HEK293 (cell line): ENCODE results near the gene STOML1.

Experiments used
- CTCF ChIA-PET: fragments of 350-600 bp; formaldehyde crosslinking; extraction: SDS; loops from one replicate; lab custom pipeline; 2021; ENCODE audit warnings: antibody characterized with exemption; lab: Yijun Ruan, JAX
- POLR2A ChIA-PET: fragments of 300-600 bp; formaldehyde crosslinking; extraction: SDS; loops from one replicate; lab custom pipeline; 2020; ENCODE audit warnings: antibody characterized with exemption, inconsistent platforms; lab: Yijun Ruan, JAX
- H3K27ac ChIP-seq: fragments of 200-500 bp; sonication (Bioruptor generic); 2 replicates; pipeline ENCODE4 v1.5.1; 2014; ENCODE audit warnings: low read depth, low read length, control low read depth, inconsistent platforms; ENCODE audit errors: extremely low read depth
- H3K36me3 ChIP-seq, 2 experiments: fragments of 200-500 bp in 1 of 2; sonication (Bioruptor generic) in 1 of 2; 1 replicate in 1 of 2; 2 replicates in 1 of 2; pipeline ENCODE4 v1.5.1; 2014 to 2017; ENCODE audit warnings: inconsistent platforms in 2 of 2, low read length in 2 of 2; ENCODE audit not compliant: control insufficient read depth in 2 of 2, insufficient read depth in 1 of 2
- H3K4me1 ChIP-seq: fragments of 200-500 bp; sonication (Bioruptor generic); 2 replicates; pipeline ENCODE4 v1.5.1; 2014; ENCODE audit warnings: mild to moderate bottlenecking, low read length, inconsistent platforms; ENCODE audit not compliant: control insufficient read depth, insufficient read depth
- H3K4me3 ChIP-seq: 2 replicates; pipeline ENCODE4 v1.5.1; 2011; ENCODE audit warnings: low read depth, mild to moderate bottlenecking, control low read depth, low read length, moderate library complexity
- H3K9me3 ChIP-seq: fragments of 200-500 bp; sonication (Bioruptor generic); 2 replicates; pipeline ENCODE4 v1.5.1; 2014; ENCODE audit warnings: low read depth, low read length, inconsistent platforms; ENCODE audit not compliant: control insufficient read depth, insufficient read depth
- KLF1 ChIP-seq: fragments of 450-650 bp; formaldehyde crosslinking; IDR thresholded peaks from 2 replicates; pipeline ENCODE4 v1.5.1; 2016; ENCODE audit warnings: missing biosample characterization, missing genetic modification characterization
- YY2 ChIP-seq: fragments of 450-650 bp; formaldehyde crosslinking; IDR thresholded peaks from 2 replicates; pipeline ENCODE4 v1.5.1; 2016; ENCODE audit warnings: missing biosample characterization, missing genetic modification characterization
- ZBTB20 ChIP-seq: fragments of 450-650 bp; formaldehyde crosslinking; IDR thresholded peaks from 2 replicates; pipeline ENCODE4 v1.5.1; 2016; ENCODE audit warnings: missing biosample characterization, missing genetic modification characterization
- ZEB2 ChIP-seq: fragments of 450-650 bp; formaldehyde crosslinking; IDR thresholded peaks from 2 replicates; pipeline ENCODE4 v1.5.1; 2016; ENCODE audit warnings: missing biosample characterization, missing genetic modification characterization
- ZNF132 ChIP-seq: fragments of 450-650 bp; formaldehyde crosslinking; IDR thresholded peaks from 2 replicates; pipeline ENCODE4 v1.5.1; 2017; ENCODE audit warnings: missing biosample characterization, missing genetic modification characterization, borderline replicate concordance
- ZNF133 ChIP-seq: fragments of 450-650 bp; formaldehyde crosslinking; IDR thresholded peaks from 2 replicates; pipeline ENCODE4 v1.5.1; 2016; ENCODE audit warnings: missing biosample characterization, missing genetic modification characterization
- ZNF223 ChIP-seq: fragments of 450-650 bp; formaldehyde crosslinking; IDR thresholded peaks from 2 replicates; pipeline ENCODE4 v1.5.1; 2016; ENCODE audit warnings: missing biosample characterization, missing genetic modification characterization
- ZNF23 ChIP-seq: fragments of 450-650 bp; formaldehyde crosslinking; IDR thresholded peaks from 2 replicates; pipeline ENCODE4 v1.5.1; 2016; ENCODE audit warnings: missing biosample characterization, missing genetic modification characterization, borderline replicate concordance
- ZNF311 ChIP-seq: fragments of 450-650 bp; formaldehyde crosslinking; IDR thresholded peaks from 2 replicates; pipeline ENCODE4 v1.5.1; 2017; ENCODE audit warnings: missing biosample characterization, missing genetic modification characterization, borderline replicate concordance
- ZNF423 ChIP-seq: fragments of 450-650 bp; formaldehyde crosslinking; IDR thresholded peaks from 2 replicates; pipeline ENCODE4 v1.5.1; 2016; ENCODE audit warnings: missing biosample characterization, missing genetic modification characterization
- ZSCAN30 ChIP-seq: fragments of 450-650 bp; IDR thresholded peaks from 2 replicates; pipeline ENCODE4 v1.5.1; 2018; ENCODE audit warnings: missing biosample characterization, mild to moderate bottlenecking, missing genetic modification characterization, moderate library complexity
- TF ChIP-seq, protein P1 (sequence below): fragments of 450-650 bp; formaldehyde crosslinking; IDR thresholded peaks from 2 replicates; pipeline ENCODE4 v1.5.1; 2016; ENCODE audit warnings: missing biosample characterization, missing genetic modification characterization
- TF ChIP-seq, protein P2 (sequence below): fragments of 450-650 bp; formaldehyde crosslinking; IDR thresholded peaks from 2 replicates; pipeline ENCODE4 v1.5.1; 2016; ENCODE audit warnings: missing biosample characterization, missing genetic modification characterization
- TF ChIP-seq, protein P3 (sequence below): fragments of 450-650 bp; formaldehyde crosslinking; IDR thresholded peaks from 2 replicates; pipeline ENCODE4 v1.5.1; 2016; ENCODE audit warnings: missing biosample characterization, missing genetic modification characterization
- TF ChIP-seq, protein P4 (sequence below): fragments of 450-650 bp; formaldehyde crosslinking; IDR thresholded peaks from 2 replicates; pipeline ENCODE4 v1.5.1; 2016; ENCODE audit warnings: missing biosample characterization, missing genetic modification characterization, low read depth

The STOML1 gene

DNA sequence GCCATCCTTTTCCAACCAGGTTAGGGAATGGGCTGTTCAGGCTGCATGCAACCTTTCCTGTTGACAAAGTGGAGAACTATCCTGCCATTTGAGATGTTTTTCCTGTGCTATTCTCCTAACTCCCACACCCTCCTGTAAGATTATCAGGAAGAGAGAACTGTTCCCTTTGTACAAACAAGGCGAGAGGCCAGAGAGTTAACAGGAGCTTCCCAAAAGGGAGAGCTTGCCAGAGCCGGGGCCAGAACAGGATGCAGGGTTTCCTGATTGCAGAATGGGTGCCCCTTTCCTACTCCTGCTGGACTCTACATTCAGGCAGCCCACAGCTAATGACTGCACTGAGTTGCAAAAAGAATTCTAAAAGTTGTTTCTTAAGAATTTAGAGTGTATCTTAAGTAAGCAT is 19.5 kb upstream of the STOML1 start:
- POLR2A ChIA-PET = no interaction called here

DNA sequence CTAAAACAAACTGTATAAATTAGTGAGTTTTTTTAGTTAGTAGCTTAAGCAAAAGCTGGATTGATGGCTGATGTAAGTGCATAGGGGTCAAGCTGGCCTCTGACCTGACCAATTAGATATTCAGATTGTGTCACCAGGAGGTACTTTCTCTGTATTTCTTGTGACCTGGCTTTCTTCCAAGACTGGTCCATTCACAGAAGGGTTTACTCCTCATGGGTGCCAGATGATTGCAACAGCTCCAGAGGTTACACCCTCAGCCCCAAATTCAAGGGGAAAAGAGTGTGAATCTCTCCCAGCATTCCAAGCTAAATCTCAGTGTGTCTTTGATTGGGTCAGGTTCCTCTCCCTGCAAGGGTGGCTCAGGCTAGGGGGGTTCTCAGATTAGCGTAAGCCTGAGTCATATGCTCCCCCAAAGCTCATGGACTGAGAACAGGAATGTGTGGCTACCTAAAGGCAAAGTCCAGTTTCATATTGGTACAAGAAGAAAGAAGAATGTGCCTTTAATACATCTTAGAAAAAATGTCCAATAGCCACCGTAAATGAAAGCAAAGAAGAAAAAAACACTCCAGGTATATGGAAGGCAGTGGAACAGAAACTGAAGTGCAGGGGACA is 18.9 kb upstream of the STOML1 start:
- TF ChIP-seq ZSCAN30 = no peak
- no peak for TF ChIP-seq ZNF423
- TF ChIP-seq, protein P1, sequence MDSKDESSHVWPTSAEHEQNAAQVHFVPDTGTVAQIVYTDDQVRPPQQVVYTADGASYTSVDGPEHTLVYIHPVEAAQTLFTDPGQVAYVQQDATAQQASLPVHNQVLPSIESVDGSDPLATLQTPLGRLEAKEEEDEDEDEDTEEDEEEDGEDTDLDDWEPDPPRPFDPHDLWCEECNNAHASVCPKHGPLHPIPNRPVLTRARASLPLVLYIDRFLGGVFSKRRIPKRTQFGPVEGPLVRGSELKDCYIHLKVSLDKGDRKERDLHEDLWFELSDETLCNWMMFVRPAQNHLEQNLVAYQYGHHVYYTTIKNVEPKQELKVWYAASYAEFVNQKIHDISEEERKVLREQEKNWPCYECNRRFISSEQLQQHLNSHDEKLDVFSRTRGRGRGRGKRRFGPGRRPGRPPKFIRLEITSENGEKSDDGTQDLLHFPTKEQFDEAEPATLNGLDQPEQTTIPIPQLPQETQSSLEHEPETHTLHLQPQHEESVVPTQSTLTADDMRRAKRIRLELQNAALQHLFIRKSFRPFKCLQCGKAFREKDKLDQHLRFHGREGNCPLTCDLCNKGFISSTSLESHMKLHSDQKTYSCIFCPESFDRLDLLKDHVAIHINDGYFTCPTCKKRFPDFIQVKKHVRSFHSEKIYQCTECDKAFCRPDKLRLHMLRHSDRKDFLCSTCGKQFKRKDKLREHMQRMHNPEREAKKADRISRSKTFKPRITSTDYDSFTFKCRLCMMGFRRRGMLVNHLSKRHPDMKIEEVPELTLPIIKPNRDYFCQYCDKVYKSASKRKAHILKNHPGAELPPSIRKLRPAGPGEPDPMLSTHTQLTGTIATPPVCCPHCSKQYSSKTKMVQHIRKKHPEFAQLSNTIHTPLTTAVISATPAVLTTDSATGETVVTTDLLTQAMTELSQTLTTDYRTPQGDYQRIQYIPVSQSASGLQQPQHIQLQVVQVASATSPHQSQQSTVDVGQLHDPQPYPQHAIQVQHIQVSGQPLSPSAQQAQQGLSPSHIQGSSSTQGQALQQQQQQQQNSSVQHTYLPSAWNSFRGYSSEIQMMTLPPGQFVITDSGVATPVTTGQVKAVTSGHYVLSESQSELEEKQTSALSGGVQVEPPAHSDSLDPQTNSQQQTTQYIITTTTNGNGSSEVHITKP (tag by site-specific recombination) = peak; percentile 73
- H3K9me3 ChIP-seq = no peaks in the 10 kb centered on the region
- H3K27ac ChIP-seq = no peak overlapping the region
- H3K36me3 ChIP-seq = peaks cover 5 to 21% of the 10 kb centered on the region in 2 experiments
- H3K4me1 ChIP-seq = no peaks in the 10 kb centered on the region
- H3K4me3 ChIP-seq = no peak overlapping the region
- CTCF ChIA-PET = interaction anchor here (0.6 to 1.6 kb wide), 8 partner anchors 17 to 626 kb away, joined by 3 to 5 read pairs (median 4); partner anchors contain the start of gene STOML1
- POLR2A ChIA-PET = interaction anchor here (1.1 kb wide), 1 partner anchor 17 kb away, joined by 7 read pairs; no protein-coding TSS in a partner anchor

More for the DNA sequence above, 19.5 kb upstream of the STOML1 start:
- no peaks in the 10 kb centered on the region for H3K9me3 ChIP-seq
- TF ChIP-seq ZNF133 = no peak
- TF ChIP-seq ZNF223 (tag by site-specific recombination) = no peak
- TF ChIP-seq ZNF132 (tag by site-specific recombination) = no peak
- TF ChIP-seq KLF1 = no peak
- TF ChIP-seq YY2 (tag by site-specific recombination) = no peak
- no peak for TF ChIP-seq ZBTB20 (tag by site-specific recombination)
- TF ChIP-seq, protein P2, sequence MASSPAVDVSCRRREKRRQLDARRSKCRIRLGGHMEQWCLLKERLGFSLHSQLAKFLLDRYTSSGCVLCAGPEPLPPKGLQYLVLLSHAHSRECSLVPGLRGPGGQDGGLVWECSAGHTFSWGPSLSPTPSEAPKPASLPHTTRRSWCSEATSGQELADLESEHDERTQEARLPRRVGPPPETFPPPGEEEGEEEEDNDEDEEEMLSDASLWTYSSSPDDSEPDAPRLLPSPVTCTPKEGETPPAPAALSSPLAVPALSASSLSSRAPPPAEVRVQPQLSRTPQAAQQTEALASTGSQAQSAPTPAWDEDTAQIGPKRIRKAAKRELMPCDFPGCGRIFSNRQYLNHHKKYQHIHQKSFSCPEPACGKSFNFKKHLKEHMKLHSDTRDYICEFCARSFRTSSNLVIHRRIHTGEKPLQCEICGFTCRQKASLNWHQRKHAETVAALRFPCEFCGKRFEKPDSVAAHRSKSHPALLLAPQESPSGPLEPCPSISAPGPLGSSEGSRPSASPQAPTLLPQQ (tag by site-specific recombination) = no peak
- no peak for TF ChIP-seq ZNF311 (tag by site-specific recombination)
- no peak for TF ChIP-seq ZNF23 (tag by site-specific recombination)
- TF ChIP-seq, protein P3, sequence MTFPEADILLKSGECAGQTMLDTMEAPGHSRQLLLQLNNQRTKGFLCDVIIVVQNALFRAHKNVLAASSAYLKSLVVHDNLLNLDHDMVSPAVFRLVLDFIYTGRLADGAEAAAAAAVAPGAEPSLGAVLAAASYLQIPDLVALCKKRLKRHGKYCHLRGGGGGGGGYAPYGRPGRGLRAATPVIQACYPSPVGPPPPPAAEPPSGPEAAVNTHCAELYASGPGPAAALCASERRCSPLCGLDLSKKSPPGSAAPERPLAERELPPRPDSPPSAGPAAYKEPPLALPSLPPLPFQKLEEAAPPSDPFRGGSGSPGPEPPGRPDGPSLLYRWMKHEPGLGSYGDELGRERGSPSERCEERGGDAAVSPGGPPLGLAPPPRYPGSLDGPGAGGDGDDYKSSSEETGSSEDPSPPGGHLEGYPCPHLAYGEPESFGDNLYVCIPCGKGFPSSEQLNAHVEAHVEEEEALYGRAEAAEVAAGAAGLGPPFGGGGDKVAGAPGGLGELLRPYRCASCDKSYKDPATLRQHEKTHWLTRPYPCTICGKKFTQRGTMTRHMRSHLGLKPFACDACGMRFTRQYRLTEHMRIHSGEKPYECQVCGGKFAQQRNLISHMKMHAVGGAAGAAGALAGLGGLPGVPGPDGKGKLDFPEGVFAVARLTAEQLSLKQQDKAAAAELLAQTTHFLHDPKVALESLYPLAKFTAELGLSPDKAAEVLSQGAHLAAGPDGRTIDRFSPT (tag by site-specific recombination) = no peak
- no peak for TF ChIP-seq ZEB2 (tag by site-specific recombination)
- TF ChIP-seq, protein P4, sequence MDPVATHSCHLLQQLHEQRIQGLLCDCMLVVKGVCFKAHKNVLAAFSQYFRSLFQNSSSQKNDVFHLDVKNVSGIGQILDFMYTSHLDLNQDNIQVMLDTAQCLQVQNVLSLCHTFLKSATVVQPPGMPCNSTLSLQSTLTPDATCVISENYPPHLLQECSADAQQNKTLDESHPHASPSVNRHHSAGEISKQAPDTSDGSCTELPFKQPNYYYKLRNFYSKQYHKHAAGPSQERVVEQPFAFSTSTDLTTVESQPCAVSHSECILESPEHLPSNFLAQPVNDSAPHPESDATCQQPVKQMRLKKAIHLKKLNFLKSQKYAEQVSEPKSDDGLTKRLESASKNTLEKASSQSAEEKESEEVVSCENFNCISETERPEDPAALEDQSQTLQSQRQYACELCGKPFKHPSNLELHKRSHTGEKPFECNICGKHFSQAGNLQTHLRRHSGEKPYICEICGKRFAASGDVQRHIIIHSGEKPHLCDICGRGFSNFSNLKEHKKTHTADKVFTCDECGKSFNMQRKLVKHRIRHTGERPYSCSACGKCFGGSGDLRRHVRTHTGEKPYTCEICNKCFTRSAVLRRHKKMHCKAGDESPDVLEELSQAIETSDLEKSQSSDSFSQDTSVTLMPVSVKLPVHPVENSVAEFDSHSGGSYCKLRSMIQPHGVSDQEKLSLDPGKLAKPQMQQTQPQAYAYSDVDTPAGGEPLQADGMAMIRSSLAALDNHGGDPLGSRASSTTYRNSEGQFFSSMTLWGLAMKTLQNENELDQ = no peak
- CTCF ChIA-PET = interaction anchor here (1.0 to 1.4 kb wide), 2 partner anchors 19 to 308 kb away, joined by 3 read pairs; partner anchors contain the start of gene STOML1
- no peak overlapping the region for H3K4me3 ChIP-seq
- H3K27ac ChIP-seq = no peak overlapping the region
- H3K4me1 ChIP-seq = no peaks in the 10 kb centered on the region
- H3K36me3 ChIP-seq = peaks cover 2 to 18% of the 10 kb centered on the region in 2 experiments
